Measurements from ENCODE around the gene KLK14.

GRCh38 chr19:51131780-51132680 lies 49.3 kb upstream of the KLK14 start:
- TF ChIP-seq CTCF (conservative IDR thresholded peaks at IDR 0.05; ENCODE audit: low read length) (no peak), EZH2phosphoT487 (IDR thresholded peaks at IDR 0.05; ENCODE audit: borderline replicate concordance) (no peak)

All from Loucy (cell line).